Stimulated activated CD8-positive, alpha-beta memory T cell treated with anti-CD3 and anti-CD28 coated beads, Interleukin-7, amount 100 ng/mL, for 1 hour (primary cell): ENCODE data around the gene TF.
A peak's percentile ranks its signal among the peaks of the same experiment; 100 is the strongest.

Experiments
- DNase-seq, 2 donors: peaks; one replicate each; pipeline ENCODE4 v3.0.0-alpha.2; 2020; ENCODE audit warnings: low read depth in 2 of 2

TF gene

GRCh38 chr3:133805702-133806475, 59.7 kb downstream of the TF start, which contains the start of gene SRPRB:
SRPRB (plus strand) TSS chr3:133805815; CDS start chr3:133805849, 34 bp downstream.
- DNase-seq: peak; percentile 86 to 89

- DNase-seq: no peak
Observed at GRCh38 chr3:133812872-133813271, 66.7 kb downstream of the TF start.

- DNase-seq: no peak
Observed at GRCh38 chr3:133815386-133815785, 69.2 kb downstream of the TF start.

GRCh38 chr3:133820129-133820528, 73.9 kb downstream of the TF start:
- no peak for DNase-seq

GRCh38 chr3:133820889-133821675, 74.9 kb downstream of the TF start:
- no peak for DNase-seq

- DNase-seq: no peak
Observed at GRCh38 chr3:133821767-133822638, 75.8 kb downstream of the TF start.

- DNase-seq: no peak
Observed at GRCh38 chr3:133824961-133825485, 78.8 kb downstream of the TF start.

- DNase-seq: no peak
Observed at GRCh38 chr3:133825969-133826727, 80.0 kb downstream of the TF start.

GRCh38 chr3:133827136-133827535, 80.9 kb downstream of the TF start:
- no peak for DNase-seq

- DNase-seq: no peak
Observed at GRCh38 chr3:133827684-133828083, 81.5 kb downstream of the TF start.

GRCh38 chr3:133828576-133829309, 82.5 kb downstream of the TF start:
- no peak for DNase-seq

- no peak for DNase-seq
Observed at GRCh38 chr3:133829310-133829707, 83.1 kb downstream of the TF start.

- no peak for DNase-seq
Observed at GRCh38 chr3:133830071-133830470, 83.9 kb downstream of the TF start.

- no peak for DNase-seq
Observed at GRCh38 chr3:133831966-133832801, 86.0 kb downstream of the TF start.

- DNase-seq: no peak
Observed at GRCh38 chr3:133832802-133833144, 86.6 kb downstream of the TF start.

- DNase-seq: no peak
Observed at GRCh38 chr3:133833267-133833666, 87.1 kb downstream of the TF start.

- DNase-seq: no peak
Observed at GRCh38 chr3:133833880-133834620, 87.9 kb downstream of the TF start.

GRCh38 chr3:133834621-133835417, 88.6 kb downstream of the TF start:
- DNase-seq: no peak
